Activated naive CD8-positive, alpha-beta T cell treated with anti-CD3 and anti-CD28 coated beads for 36 hours (primary cell): ENCODE measurements around the gene MVK. TPM values are rescaled to one million over a fixed set of nuclear protein-coding genes. Genes with fewer than 3 reads are reported as not detected.

Source experiments
- total RNA-seq, 2 experiments: library from RNA; stranded (reverse); gene quantifications; one replicate each; pipeline ENCODE4 v1.2.3, GENCODE V29; 2021

The MVK gene
- total RNA-seq, 2 experiments from 2014 or later = 17.9 to 20.5 TPM

Other genes starting within 250 kb of the MVK start
- not detected for gene MYO1H, start 225.9 kb upstream of the MVK start, total RNA-seq
- 10 to 100 TPM; 47.6 to 48.9 TPM for gene KCTD10, start 96.5 kb upstream of the MVK start, total RNA-seq
- gene UBE3B, start 96.2 kb upstream of the MVK start, total RNA-seq = 10 to 100 TPM; 23.4 to 23.5 TPM
- gene MMAB, start 290 bp upstream of the MVK start, total RNA-seq = 10 to 100 TPM; 58.3 to 62.8 TPM
- 1 to 10 TPM; 1.1 to 1.8 TPM for gene FAM222A, start 140.0 kb downstream of the MVK start, total RNA-seq